Nephron progenitor cell (in vitro differentiated cells): Measurements from ENCODE around the gene RAB31.
A peak's percentile ranks its signal among the peaks of the same experiment; 100 is the strongest.

ENCODE experiments used
- DNase-seq: peaks from one replicate; pipeline ENCODE4 v3.0.0; 2021
- H3K27ac Mint-ChIP-seq: 2 replicates; pipeline ENCODE4 v1.8.0; 2021; ENCODE audit warnings: mild to moderate bottlenecking, moderate library complexity, mixed read lengths
- H3K27me3 Mint-ChIP-seq: 2 replicates; pipeline ENCODE4 v1.8.0; 2021; ENCODE audit warnings: mild to moderate bottlenecking, low read depth, mixed read lengths; ENCODE audit not compliant: poor library complexity
- H3K36me3 Mint-ChIP-seq: 2 replicates; pipeline ENCODE4 v1.8.0; 2021; ENCODE audit warnings: low read depth, mixed read lengths
- H3K4me1 Mint-ChIP-seq: 2 replicates; pipeline ENCODE4 v1.8.0; 2021; ENCODE audit warnings: mixed read lengths
- H3K4me3 Mint-ChIP-seq: 2 replicates; pipeline ENCODE4 v1.8.0; 2021; ENCODE audit warnings: mild to moderate bottlenecking, moderate library complexity, mixed read lengths
- H3K9me3 Mint-ChIP-seq: 2 replicates; pipeline ENCODE4 v1.8.0; 2021; ENCODE audit warnings: mild to moderate bottlenecking, moderate library complexity, mixed read lengths
- CTCF ChIP-seq: fragments of 200-600 bp; sonication (generic); IDR thresholded peaks from 2 replicates; pipeline ENCODE4 v1.5.0; 2021; ENCODE audit warnings: antibody characterized with exemption

Gene RAB31

GRCh38 chr18:9709304-9709877 is 1.3 kb downstream of the RAB31 start:
- Mint-ChIP-seq H3K27me3 (peaks cover 50% of the 10 kb centered on the region), H3K36me3 (no peaks in the 10 kb centered on the region), H3K27ac (no peak overlapping the region), H3K4me1 (peaks cover 61% of the 10 kb centered on the region), H3K9me3 (no peaks in the 10 kb centered on the region), H3K4me3 (peak overlapping the region; percentile 89)
- TF ChIP-seq CTCF: no peak
- no peak for DNase-seq

GRCh38 chr18:9710037-9710436 is 1.9 kb downstream of the RAB31 start:
- no peak for DNase-seq
- Mint-ChIP-seq H3K4me3 (peak overlapping the region; percentile 89), H3K27ac (no peak overlapping the region), H3K4me1 (peaks cover 61% of the 10 kb centered on the region), H3K27me3 (peaks cover 50% of the 10 kb centered on the region), H3K9me3 (no peaks in the 10 kb centered on the region), H3K36me3 (no peaks in the 10 kb centered on the region)
- no peak for TF ChIP-seq CTCF

GRCh38 chr18:9711361-9712129 is 3.4 kb downstream of the RAB31 start:
- Mint-ChIP-seq H3K27ac (no peak overlapping the region), H3K36me3 (no peaks in the 10 kb centered on the region), H3K4me3 (no peak overlapping the region), H3K27me3 (peaks cover 43% of the 10 kb centered on the region), H3K9me3 (no peaks in the 10 kb centered on the region), H3K4me1 (peaks cover 60% of the 10 kb centered on the region)
- no peak for TF ChIP-seq CTCF
- no peak for DNase-seq

GRCh38 chr18:9712130-9712577 is 4.1 kb downstream of the RAB31 start:
- no peak overlapping the region for H3K4me3 Mint-ChIP-seq
- H3K27me3 Mint-ChIP-seq: peaks cover 37% of the 10 kb centered on the region
- H3K9me3 Mint-ChIP-seq: no peaks in the 10 kb centered on the region
- TF ChIP-seq CTCF: no peak
- H3K36me3 Mint-ChIP-seq: no peaks in the 10 kb centered on the region
- DNase-seq: no peak
- peaks cover 61% of the 10 kb centered on the region for H3K4me1 Mint-ChIP-seq
- H3K27ac Mint-ChIP-seq: peak overlapping the region; percentile 57

- Mint-ChIP-seq H3K9me3 (no peaks in the 10 kb centered on the region), H3K27ac (peak overlapping the region; percentile 57), H3K27me3 (peaks cover 33% of the 10 kb centered on the region), H3K4me1 (peaks cover 65% of the 10 kb centered on the region), H3K36me3 (no peaks in the 10 kb centered on the region), H3K4me3 (no peak overlapping the region)
- no peak for TF ChIP-seq CTCF
- no peak for DNase-seq
Observed at GRCh38 chr18:9712611-9713010, 4.5 kb downstream of the RAB31 start.
